ENCODE data around the gene TRIM31. TPM values are rescaled to one million over a fixed set of nuclear protein-coding genes. Genes with fewer than 3 reads are reported as not detected.
A peak's percentile ranks its signal among the peaks of the same experiment; 100 is the strongest.

The TRIM31 gene
- total and polyA plus RNA-seq, 10 of the 15 experiments (the other 5 are each of a cell fraction or from before 2014, with no cell fraction given) = 0.09 to 20.5 (median 0.31) TPM; not detected in 3

DNA sequence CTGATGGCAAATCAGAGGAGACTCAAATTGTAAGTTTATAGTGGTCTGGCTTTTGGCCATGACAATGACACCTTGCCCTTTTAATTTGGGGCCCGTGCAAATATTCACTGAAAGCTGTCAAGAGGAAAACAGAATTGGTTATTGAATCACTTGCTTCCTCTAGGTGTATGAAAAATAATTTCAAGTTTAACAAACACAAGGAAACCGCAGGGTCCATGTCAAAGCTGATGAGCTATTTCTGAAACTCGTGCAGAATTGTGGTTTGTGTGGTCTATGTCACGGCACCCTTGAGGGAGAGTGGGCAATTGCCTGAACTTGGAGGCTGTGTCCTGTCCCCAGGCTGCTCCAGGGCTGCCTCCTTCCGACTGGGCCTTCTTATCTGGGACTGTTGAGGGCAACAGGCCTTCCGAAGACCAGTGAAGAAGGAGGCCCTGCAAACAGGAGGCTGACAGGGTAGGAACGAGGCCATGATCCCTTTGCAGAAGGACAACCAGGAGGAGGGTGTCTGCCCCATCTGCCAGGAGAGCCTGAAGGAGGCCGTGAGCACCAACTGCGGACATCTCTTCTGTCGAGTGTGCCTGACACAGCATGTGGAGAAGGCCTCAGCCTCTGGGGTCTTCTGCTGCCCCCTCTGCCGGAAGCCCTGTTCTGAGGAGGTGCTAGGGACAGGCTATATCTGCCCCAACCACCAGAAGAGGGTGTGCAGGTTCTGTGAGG is 23.8 kb upstream of the TRIM31 start (continued):
- TF ChIP-seq, protein P1, sequence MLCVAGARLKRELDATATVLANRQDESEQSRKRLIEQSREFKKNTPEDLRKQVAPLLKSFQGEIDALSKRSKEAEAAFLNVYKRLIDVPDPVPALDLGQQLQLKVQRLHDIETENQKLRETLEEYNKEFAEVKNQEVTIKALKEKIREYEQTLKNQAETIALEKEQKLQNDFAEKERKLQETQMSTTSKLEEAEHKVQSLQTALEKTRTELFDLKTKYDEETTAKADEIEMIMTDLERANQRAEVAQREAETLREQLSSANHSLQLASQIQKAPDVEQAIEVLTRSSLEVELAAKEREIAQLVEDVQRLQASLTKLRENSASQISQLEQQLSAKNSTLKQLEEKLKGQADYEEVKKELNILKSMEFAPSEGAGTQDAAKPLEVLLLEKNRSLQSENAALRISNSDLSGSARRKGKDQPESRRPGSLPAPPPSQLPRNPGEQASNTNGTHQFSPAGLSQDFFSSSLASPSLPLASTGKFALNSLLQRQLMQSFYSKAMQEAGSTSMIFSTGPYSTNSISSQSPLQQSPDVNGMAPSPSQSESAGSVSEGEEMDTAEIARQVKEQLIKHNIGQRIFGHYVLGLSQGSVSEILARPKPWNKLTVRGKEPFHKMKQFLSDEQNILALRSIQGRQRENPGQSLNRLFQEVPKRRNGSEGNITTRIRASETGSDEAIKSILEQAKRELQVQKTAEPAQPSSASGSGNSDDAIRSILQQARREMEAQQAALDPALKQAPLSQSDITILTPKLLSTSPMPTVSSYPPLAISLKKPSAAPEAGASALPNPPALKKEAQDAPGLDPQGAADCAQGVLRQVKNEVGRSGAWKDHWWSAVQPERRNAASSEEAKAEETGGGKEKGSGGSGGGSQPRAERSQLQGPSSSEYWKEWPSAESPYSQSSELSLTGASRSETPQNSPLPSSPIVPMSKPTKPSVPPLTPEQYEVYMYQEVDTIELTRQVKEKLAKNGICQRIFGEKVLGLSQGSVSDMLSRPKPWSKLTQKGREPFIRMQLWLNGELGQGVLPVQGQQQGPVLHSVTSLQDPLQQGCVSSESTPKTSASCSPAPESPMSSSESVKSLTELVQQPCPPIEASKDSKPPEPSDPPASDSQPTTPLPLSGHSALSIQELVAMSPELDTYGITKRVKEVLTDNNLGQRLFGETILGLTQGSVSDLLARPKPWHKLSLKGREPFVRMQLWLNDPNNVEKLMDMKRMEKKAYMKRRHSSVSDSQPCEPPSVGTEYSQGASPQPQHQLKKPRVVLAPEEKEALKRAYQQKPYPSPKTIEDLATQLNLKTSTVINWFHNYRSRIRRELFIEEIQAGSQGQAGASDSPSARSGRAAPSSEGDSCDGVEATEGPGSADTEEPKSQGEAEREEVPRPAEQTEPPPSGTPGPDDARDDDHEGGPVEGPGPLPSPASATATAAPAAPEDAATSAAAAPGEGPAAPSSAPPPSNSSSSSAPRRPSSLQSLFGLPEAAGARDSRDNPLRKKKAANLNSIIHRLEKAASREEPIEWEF (IDR thresholded peaks at IDR 0.05; ENCODE audit: insufficient replicate concordance, low read depth, low read length) = no peak
- no peak for TF ChIP-seq CHD4 (IDR thresholded peaks at IDR 0.05)
- TF ChIP-seq, protein P2, sequence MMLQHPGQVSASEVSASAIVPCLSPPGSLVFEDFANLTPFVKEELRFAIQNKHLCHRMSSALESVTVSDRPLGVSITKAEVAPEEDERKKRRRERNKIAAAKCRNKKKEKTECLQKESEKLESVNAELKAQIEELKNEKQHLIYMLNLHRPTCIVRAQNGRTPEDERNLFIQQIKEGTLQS (IDR thresholded peaks at IDR 0.05; ENCODE audit: borderline replicate concordance, extremely low read depth, low read depth, low read length) = no peak
- TF ChIP-seq BHLHE40 (IDR thresholded peaks at IDR 0.05; ENCODE audit: borderline replicate concordance in 1 of 2, low read depth in 2 of 2, low read length in 1 of 2) = peak; percentile 76 to 85
- TF ChIP-seq BCL11A (IDR thresholded peaks at IDR 0.05; ENCODE audit: low read depth, low read length) = no peak
- no peak for TF ChIP-seq ZNF24 (IDR thresholded peaks at IDR 0.05)
- peak; percentile 93 for TF ChIP-seq RUNX3 (IDR thresholded peaks at IDR 0.05; ENCODE audit: low read length)
- TF ChIP-seq IKZF1 (conservative IDR thresholded peaks at IDR 0.05) = no peak
- TF ChIP-seq, protein P3, sequence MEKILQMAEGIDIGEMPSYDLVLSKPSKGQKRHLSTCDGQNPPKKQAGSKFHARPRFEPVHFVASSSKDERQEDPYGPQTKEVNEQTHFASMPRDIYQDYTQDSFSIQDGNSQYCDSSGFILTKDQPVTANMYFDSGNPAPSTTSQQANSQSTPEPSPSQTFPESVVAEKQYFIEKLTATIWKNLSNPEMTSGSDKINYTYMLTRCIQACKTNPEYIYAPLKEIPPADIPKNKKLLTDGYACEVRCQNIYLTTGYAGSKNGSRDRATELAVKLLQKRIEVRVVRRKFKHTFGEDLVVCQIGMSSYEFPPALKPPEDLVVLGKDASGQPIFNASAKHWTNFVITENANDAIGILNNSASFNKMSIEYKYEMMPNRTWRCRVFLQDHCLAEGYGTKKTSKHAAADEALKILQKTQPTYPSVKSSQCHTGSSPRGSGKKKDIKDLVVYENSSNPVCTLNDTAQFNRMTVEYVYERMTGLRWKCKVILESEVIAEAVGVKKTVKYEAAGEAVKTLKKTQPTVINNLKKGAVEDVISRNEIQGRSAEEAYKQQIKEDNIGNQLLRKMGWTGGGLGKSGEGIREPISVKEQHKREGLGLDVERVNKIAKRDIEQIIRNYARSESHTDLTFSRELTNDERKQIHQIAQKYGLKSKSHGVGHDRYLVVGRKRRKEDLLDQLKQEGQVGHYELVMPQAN (conservative IDR thresholded peaks at IDR 0.05) = no peak
- no peak for TF ChIP-seq ZNF622 (IDR thresholded peaks at IDR 0.05)
- TF ChIP-seq NR2F1 (conservative IDR thresholded peaks at IDR 0.05) = peak; percentile 64
- TF ChIP-seq CBX5 (IDR thresholded peaks at IDR 0.05; ENCODE audit: low read depth) = no peak
- no peak for TF ChIP-seq POLR2AphosphoS5 (IDR thresholded peaks at IDR 0.05; ENCODE audit: low read length)
- TF ChIP-seq, protein P4, sequence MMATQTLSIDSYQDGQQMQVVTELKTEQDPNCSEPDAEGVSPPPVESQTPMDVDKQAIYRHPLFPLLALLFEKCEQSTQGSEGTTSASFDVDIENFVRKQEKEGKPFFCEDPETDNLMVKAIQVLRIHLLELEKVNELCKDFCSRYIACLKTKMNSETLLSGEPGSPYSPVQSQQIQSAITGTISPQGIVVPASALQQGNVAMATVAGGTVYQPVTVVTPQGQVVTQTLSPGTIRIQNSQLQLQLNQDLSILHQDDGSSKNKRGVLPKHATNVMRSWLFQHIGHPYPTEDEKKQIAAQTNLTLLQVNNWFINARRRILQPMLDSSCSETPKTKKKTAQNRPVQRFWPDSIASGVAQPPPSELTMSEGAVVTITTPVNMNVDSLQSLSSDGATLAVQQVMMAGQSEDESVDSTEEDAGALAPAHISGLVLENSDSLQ (IDR thresholded peaks at IDR 0.05) = no peak

Data from GM12878 (cell line).